Ascending aorta (tissue), 2 donors: Measurements from ENCODE around the gene NOL7. TPM values are rescaled to one million over a fixed set of nuclear protein-coding genes. Genes with fewer than 3 reads are reported as not detected.

Experiments
- DNase-seq, 2 donors: peaks; one replicate each; pipeline ENCODE4 v3.0.0-alpha.2; 2019; ENCODE audit warnings: low spot score in 2 of 2
- H3K27ac ChIP-seq, 2 donors: fragments of 200-600 bp; sonication (generic); one replicate each; pipeline ENCODE4 v1.5.1; 2016 to 2017; ENCODE audit warnings: mild to moderate bottlenecking in 1 of 2
- H3K27me3 ChIP-seq: fragments of 200-600 bp; sonication (generic); one replicate; pipeline ENCODE4 v1.5.1; 2017
- H3K36me3 ChIP-seq, 2 donors: fragments of 200-600 bp; sonication (generic); one replicate each; pipeline ENCODE4 v1.5.1; 2016
- H3K4me1 ChIP-seq, 2 donors: fragments of 200-600 bp; sonication (generic); one replicate each; pipeline ENCODE4 v1.5.1; 2016 to 2017; ENCODE audit warnings: mild to moderate bottlenecking in 1 of 2
- H3K4me3 ChIP-seq, 2 donors: fragments of 200-600 bp; sonication (generic); one replicate each; pipeline ENCODE4 v1.5.1; 2016 to 2017; ENCODE audit warnings: mild to moderate bottlenecking in 1 of 2
- H3K9me3 ChIP-seq, 2 donors: fragments of 200-600 bp; sonication (generic); one replicate each; pipeline ENCODE4 v1.5.1; 2016
- intact Hi-C: fragments of 100-400 bp; cut with DNase I; formaldehyde crosslinking; loops from one replicate; pipeline ENCODE4 v1.15.1; 2023
- total RNA-seq: library from RNA; depleted of rRNA; stranded (reverse); fragments of >200 nt; gene quantifications from one replicate; pipeline ENCODE4 v1.1.0, GENCODE V29; 2016
- TF ChIP-seq, protein P1 (sequence below), 3 experiments: fragments of 200-600 bp in 2 of 3; fragments of 450-650 bp in 1 of 3; sonication (generic) in 2 of 3; IDR thresholded peaks; one replicate each; pipeline ENCODE4 v1.5.1; 2016 to 2019; ENCODE audit warnings: antibody characterized with exemption in 3 of 3, mild to moderate bottlenecking in 1 of 3, moderate library complexity in 1 of 3

The NOL7 gene
- total RNA-seq, 1 donor from 2014 or later: 32.2 TPM

DNA sequence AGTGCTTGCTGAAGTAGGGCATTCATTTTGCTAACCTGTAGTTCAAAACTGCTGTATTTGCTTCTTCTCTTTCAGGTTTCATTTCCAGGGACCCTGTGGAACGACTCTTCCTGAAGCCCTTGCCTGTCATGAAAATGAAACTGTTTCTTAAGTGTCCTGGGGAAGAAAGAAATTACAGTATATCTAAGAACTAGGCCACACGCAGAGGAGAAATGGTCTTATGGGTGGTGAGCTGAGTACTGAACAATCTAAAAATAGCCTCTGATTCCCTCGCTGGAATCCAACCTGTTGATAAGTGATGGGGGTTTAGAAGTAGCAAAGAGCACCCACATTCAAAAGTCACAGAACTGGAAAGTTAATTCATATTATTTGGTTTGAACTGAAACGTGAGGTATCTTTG lies 3.4 kb upstream of the NOL7 start:
- peaks cover 0 to 1% of the 10 kb centered on the region in 2 donors for H3K36me3 ChIP-seq
- H3K4me3 ChIP-seq: no peak overlapping the region
- TF ChIP-seq, protein P1, sequence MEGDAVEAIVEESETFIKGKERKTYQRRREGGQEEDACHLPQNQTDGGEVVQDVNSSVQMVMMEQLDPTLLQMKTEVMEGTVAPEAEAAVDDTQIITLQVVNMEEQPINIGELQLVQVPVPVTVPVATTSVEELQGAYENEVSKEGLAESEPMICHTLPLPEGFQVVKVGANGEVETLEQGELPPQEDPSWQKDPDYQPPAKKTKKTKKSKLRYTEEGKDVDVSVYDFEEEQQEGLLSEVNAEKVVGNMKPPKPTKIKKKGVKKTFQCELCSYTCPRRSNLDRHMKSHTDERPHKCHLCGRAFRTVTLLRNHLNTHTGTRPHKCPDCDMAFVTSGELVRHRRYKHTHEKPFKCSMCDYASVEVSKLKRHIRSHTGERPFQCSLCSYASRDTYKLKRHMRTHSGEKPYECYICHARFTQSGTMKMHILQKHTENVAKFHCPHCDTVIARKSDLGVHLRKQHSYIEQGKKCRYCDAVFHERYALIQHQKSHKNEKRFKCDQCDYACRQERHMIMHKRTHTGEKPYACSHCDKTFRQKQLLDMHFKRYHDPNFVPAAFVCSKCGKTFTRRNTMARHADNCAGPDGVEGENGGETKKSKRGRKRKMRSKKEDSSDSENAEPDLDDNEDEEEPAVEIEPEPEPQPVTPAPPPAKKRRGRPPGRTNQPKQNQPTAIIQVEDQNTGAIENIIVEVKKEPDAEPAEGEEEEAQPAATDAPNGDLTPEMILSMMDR (IDR thresholded peaks at IDR 0.05): no peak
- no peak overlapping the region for H3K27ac ChIP-seq
- no peaks in the 10 kb centered on the region for H3K9me3 ChIP-seq
- H3K27me3 ChIP-seq: no peaks in the 10 kb centered on the region
- no peak for DNase-seq
- intact Hi-C loops: no loop called here
- peaks cover 0 to 10% of the 10 kb centered on the region in 2 donors for H3K4me1 ChIP-seq

DNA sequence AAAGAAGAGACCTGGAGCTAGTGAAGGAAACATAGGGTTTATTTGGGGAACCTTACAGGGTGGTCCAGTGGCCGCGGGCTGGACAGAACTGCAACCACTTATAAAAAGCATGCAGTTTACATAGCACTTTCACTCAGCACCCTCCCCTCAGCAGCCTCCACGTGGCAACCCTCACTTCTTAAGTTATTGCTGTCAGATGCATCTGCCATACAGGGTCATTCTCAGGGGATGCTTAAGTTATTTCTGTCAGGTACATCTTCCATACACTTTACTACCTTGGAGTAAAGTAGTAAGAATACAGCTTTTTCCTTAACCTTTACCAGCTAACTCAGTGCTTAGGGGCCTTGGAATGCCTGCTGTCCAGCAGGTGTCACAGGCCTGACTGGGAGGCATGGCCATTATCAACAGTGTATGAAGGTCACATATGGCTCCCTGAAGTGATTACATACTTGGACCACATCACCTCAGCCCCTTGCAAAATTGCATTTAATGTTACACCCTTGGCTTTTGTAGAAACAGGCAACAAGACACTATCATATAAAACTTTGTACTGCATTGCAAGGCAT lies 2.0 kb upstream of the NOL7 start:
- no peak for DNase-seq
- no peak overlapping the region for H3K4me3 ChIP-seq
- no peak overlapping the region for H3K27ac ChIP-seq
- H3K9me3 ChIP-seq: no peaks in the 10 kb centered on the region
- H3K36me3 ChIP-seq: peaks cover 10 to 14% of the 10 kb centered on the region in 2 donors
- TF ChIP-seq, protein P1 (IDR thresholded peaks at IDR 0.05): no peak
- H3K4me1 ChIP-seq: peaks cover 0 to 15% of the 10 kb centered on the region in 2 donors
- no peaks in the 10 kb centered on the region for H3K27me3 ChIP-seq
- intact Hi-C loops: no loop called here

DNA sequence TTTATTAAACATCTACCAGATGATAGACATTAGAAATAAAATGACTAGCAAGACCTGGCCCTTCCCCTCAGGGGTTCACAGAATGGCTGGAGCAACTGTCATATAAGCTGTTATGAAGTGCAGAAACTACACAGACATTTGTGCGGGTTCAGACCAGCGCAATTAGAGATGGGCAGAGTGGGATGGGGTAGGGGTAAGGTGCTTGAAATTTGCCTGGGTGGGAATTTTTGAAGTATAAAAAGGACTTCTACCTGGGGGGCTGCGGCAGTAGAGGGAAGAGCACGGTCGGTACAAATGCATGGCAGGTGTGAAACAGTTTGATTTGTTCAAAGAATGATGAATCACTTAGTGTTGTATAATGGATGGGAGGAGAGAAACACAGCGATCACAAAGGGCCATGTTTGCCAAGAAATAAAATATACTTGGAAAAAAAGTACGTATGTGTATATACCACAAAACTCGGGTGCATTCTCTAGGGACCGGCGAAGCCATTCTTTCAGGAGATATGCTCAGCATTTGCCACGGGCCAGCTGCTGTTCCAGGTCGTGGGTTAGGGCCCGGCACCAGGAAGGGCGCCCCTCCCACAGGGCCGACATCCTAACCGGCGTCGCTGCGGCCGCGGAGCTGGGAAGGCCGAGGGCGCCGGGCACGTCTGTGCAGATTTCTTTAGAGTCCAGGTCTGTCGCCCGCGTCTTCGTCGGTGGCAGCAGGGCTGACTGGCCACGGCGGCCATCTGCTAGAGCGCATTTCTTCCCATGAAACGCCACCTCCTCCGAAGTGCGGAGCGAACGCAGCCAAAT lies 809 bp upstream of the NOL7 start:
- H3K9me3 ChIP-seq: no peaks in the 10 kb centered on the region
- TF ChIP-seq, protein P1 (IDR thresholded peaks at IDR 0.05): no peak
- peak in 1 of 2 donors; percentile 77 for DNase-seq
- H3K4me3 ChIP-seq: peak overlapping the region; percentile 82 to 97
- intact Hi-C loops: loop anchor here (2.0 kb wide), 1 partner anchor 152 kb away; no protein-coding TSS in a partner anchor
- peak overlapping the region; percentile 92 to 95 for H3K27ac ChIP-seq
- no peaks in the 10 kb centered on the region for H3K27me3 ChIP-seq
- H3K4me1 ChIP-seq: peaks cover 0 to 17% of the 10 kb centered on the region in 2 donors
- H3K36me3 ChIP-seq: peaks cover 21 to 25% of the 10 kb centered on the region in 2 donors

DNA sequence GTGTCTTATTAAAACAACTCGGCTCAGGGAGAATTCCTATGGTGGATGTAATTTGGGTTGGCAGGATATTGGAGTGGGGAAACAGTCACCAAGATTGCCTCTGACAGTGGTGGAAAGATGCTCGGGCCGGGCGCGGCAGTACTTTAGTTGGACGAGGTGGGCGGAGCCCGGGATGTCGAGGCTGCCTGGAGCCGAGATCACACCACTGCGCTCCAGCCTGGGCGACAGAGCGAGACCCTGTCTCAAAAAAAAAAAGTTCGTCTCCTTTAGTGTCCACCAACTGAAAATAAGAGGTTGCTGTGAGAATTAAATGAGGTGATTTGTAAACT lies 621 bp downstream of the NOL7 start:
- intact Hi-C loops: loop anchor here (1.0 to 2.0 kb wide), 4 partner anchors 41 to 199 kb away; partner anchors contain the start of genes MCUR1 and SIRT5
- TF ChIP-seq, protein P1 (IDR thresholded peaks at IDR 0.05): no peak
- Histone ChIP-seq H3K4me1 (peaks cover 0 to 17% of the 10 kb centered on the region in 2 donors), H3K4me3 (peak overlapping the region; percentile 82 to 97), H3K27me3 (no peaks in the 10 kb centered on the region), H3K9me3 (no peaks in the 10 kb centered on the region), H3K27ac (peak overlapping the region; percentile 92 to 95), H3K36me3 (peaks cover 33 to 39% of the 10 kb centered on the region in 2 donors)
- DNase-seq: peak in 1 of 2 donors; percentile 76

DNA sequence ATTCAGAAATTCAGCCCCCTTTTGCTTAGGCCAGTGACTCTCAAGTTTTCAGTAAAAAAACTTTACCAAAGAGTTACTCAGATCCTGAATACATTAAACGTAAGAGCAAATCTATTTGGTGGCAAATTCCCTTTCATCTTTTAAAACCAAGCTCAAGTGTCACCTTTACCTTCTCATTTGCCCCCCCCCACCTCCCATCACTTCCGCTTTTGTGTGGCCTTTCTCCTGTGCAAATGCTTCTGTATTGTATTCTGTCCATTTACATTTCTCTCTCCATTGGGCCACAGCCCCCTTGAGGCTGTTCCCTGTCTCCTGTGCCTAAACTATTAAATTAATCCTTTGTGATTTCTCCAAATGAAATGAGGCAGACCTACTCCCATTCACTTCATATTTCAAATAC lies 1.9 kb downstream of the NOL7 start:
- DNase-seq: no peak
- no peaks in the 10 kb centered on the region for H3K27me3 ChIP-seq
- peaks cover 37 to 52% of the 10 kb centered on the region in 2 donors for H3K36me3 ChIP-seq
- peak overlapping the region in 1 of 2 donors; percentile 97 for H3K4me3 ChIP-seq
- H3K27ac ChIP-seq: peak overlapping the region; percentile 92 to 95
- intact Hi-C loops: no loop called here
- TF ChIP-seq, protein P1 (IDR thresholded peaks at IDR 0.05): no peak
- H3K4me1 ChIP-seq: peaks cover 0 to 17% of the 10 kb centered on the region in 2 donors
- H3K9me3 ChIP-seq: no peaks in the 10 kb centered on the region
